Measurements from ENCODE around the gene MELTF. TPM values are rescaled to one million over a fixed set of nuclear protein-coding genes. Genes with fewer than 3 reads are reported as not detected.

The MELTF gene
- total and polyA plus RNA-seq, 9 of the 15 experiments (the other 6 are each of a cell fraction or from before 2014, with no cell fraction given): 0.35 to 10.5 (median 4.5) TPM

DNA sequence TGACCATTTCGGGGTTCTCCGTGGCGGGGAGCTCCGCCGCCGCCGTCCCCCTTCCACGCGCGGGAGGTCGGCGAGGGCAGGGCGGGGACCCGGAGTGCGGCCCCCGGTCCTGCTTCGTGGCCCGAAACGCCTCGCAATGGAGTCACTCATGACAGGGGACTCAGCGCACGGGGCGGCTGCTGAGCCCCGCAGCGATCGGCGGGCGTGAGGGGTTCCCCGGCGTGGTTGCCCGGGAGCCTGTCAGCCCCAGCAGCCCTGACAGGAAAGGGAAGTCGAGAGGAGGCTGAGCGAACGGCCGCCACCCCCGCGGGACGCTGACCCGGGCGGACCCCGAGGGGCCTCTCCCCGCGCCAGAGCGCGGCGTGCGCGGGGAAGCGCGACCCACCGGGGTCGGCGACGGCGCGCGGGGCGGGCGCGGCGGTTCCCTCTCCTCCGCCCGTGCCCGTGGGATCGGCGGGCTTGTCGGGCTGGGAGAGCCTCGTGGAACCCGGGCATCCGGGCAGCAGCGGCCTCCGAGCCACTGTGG is 60.4 kb downstream of the MELTF start (continued):
- TF ChIP-seq, protein P1, sequence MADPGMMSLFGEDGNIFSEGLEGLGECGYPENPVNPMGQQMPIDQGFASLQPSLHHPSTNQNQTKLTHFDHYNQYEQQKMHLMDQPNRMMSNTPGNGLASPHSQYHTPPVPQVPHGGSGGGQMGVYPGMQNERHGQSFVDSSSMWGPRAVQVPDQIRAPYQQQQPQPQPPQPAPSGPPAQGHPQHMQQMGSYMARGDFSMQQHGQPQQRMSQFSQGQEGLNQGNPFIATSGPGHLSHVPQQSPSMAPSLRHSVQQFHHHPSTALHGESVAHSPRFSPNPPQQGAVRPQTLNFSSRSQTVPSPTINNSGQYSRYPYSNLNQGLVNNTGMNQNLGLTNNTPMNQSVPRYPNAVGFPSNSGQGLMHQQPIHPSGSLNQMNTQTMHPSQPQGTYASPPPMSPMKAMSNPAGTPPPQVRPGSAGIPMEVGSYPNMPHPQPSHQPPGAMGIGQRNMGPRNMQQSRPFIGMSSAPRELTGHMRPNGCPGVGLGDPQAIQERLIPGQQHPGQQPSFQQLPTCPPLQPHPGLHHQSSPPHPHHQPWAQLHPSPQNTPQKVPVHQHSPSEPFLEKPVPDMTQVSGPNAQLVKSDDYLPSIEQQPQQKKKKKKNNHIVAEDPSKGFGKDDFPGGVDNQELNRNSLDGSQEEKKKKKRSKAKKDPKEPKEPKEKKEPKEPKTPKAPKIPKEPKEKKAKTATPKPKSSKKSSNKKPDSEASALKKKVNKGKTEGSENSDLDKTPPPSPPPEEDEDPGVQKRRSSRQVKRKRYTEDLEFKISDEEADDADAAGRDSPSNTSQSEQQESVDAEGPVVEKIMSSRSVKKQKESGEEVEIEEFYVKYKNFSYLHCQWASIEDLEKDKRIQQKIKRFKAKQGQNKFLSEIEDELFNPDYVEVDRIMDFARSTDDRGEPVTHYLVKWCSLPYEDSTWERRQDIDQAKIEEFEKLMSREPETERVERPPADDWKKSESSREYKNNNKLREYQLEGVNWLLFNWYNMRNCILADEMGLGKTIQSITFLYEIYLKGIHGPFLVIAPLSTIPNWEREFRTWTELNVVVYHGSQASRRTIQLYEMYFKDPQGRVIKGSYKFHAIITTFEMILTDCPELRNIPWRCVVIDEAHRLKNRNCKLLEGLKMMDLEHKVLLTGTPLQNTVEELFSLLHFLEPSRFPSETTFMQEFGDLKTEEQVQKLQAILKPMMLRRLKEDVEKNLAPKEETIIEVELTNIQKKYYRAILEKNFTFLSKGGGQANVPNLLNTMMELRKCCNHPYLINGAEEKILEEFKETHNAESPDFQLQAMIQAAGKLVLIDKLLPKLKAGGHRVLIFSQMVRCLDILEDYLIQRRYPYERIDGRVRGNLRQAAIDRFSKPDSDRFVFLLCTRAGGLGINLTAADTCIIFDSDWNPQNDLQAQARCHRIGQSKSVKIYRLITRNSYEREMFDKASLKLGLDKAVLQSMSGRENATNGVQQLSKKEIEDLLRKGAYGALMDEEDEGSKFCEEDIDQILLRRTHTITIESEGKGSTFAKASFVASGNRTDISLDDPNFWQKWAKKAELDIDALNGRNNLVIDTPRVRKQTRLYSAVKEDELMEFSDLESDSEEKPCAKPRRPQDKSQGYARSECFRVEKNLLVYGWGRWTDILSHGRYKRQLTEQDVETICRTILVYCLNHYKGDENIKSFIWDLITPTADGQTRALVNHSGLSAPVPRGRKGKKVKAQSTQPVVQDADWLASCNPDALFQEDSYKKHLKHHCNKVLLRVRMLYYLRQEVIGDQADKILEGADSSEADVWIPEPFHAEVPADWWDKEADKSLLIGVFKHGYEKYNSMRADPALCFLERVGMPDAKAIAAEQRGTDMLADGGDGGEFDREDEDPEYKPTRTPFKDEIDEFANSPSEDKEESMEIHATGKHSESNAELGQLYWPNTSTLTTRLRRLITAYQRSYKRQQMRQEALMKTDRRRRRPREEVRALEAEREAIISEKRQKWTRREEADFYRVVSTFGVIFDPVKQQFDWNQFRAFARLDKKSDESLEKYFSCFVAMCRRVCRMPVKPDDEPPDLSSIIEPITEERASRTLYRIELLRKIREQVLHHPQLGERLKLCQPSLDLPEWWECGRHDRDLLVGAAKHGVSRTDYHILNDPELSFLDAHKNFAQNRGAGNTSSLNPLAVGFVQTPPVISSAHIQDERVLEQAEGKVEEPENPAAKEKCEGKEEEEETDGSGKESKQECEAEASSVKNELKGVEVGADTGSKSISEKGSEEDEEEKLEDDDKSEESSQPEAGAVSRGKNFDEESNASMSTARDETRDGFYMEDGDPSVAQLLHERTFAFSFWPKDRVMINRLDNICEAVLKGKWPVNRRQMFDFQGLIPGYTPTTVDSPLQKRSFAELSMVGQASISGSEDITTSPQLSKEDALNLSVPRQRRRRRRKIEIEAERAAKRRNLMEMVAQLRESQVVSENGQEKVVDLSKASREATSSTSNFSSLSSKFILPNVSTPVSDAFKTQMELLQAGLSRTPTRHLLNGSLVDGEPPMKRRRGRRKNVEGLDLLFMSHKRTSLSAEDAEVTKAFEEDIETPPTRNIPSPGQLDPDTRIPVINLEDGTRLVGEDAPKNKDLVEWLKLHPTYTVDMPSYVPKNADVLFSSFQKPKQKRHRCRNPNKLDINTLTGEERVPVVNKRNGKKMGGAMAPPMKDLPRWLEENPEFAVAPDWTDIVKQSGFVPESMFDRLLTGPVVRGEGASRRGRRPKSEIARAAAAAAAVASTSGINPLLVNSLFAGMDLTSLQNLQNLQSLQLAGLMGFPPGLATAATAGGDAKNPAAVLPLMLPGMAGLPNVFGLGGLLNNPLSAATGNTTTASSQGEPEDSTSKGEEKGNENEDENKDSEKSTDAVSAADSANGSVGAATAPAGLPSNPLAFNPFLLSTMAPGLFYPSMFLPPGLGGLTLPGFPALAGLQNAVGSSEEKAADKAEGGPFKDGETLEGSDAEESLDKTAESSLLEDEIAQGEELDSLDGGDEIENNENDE (IDR thresholded peaks at IDR 0.05; ENCODE audit: low read depth, low read length): no peak
- TF ChIP-seq ILF3 (IDR thresholded peaks at IDR 0.05; ENCODE audit: borderline replicate concordance): no peak
- peak; percentile 86; the same call in 1 of the 2 replicates for TF ChIP-seq ERF (CRISPR knock-in tag; IDR thresholded peaks at IDR 0.05)
- TF ChIP-seq, protein P2, sequence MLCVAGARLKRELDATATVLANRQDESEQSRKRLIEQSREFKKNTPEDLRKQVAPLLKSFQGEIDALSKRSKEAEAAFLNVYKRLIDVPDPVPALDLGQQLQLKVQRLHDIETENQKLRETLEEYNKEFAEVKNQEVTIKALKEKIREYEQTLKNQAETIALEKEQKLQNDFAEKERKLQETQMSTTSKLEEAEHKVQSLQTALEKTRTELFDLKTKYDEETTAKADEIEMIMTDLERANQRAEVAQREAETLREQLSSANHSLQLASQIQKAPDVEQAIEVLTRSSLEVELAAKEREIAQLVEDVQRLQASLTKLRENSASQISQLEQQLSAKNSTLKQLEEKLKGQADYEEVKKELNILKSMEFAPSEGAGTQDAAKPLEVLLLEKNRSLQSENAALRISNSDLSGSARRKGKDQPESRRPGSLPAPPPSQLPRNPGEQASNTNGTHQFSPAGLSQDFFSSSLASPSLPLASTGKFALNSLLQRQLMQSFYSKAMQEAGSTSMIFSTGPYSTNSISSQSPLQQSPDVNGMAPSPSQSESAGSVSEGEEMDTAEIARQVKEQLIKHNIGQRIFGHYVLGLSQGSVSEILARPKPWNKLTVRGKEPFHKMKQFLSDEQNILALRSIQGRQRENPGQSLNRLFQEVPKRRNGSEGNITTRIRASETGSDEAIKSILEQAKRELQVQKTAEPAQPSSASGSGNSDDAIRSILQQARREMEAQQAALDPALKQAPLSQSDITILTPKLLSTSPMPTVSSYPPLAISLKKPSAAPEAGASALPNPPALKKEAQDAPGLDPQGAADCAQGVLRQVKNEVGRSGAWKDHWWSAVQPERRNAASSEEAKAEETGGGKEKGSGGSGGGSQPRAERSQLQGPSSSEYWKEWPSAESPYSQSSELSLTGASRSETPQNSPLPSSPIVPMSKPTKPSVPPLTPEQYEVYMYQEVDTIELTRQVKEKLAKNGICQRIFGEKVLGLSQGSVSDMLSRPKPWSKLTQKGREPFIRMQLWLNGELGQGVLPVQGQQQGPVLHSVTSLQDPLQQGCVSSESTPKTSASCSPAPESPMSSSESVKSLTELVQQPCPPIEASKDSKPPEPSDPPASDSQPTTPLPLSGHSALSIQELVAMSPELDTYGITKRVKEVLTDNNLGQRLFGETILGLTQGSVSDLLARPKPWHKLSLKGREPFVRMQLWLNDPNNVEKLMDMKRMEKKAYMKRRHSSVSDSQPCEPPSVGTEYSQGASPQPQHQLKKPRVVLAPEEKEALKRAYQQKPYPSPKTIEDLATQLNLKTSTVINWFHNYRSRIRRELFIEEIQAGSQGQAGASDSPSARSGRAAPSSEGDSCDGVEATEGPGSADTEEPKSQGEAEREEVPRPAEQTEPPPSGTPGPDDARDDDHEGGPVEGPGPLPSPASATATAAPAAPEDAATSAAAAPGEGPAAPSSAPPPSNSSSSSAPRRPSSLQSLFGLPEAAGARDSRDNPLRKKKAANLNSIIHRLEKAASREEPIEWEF (CRISPR knock-in tag; IDR thresholded peaks at IDR 0.05): peak; percentile 83; the same call in 1 of the 2 replicates
- TF ChIP-seq, protein P3, sequence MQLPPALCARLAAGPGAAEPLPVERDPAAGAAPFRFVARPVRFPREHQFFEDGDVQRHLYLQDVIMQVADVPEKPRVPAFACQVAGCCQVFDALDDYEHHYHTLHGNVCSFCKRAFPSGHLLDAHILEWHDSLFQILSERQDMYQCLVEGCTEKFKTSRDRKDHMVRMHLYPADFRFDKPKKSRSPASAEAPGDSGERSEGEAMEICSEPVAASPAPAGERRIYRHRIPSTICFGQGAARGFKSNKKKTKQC (CRISPR knock-in tag; IDR thresholded peaks at IDR 0.05): no peak
- TF ChIP-seq, protein P4, sequence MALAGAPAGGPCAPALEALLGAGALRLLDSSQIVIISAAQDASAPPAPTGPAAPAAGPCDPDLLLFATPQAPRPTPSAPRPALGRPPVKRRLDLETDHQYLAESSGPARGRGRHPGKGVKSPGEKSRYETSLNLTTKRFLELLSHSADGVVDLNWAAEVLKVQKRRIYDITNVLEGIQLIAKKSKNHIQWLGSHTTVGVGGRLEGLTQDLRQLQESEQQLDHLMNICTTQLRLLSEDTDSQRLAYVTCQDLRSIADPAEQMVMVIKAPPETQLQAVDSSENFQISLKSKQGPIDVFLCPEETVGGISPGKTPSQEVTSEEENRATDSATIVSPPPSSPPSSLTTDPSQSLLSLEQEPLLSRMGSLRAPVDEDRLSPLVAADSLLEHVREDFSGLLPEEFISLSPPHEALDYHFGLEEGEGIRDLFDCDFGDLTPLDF (CRISPR knock-in tag; IDR thresholded peaks at IDR 0.05): no peak

All from K562 (cell line).